H1 (cell line): ENCODE data around the gene SAMD4A. TPM values are rescaled to one million over a fixed set of nuclear protein-coding genes. Genes with fewer than 3 reads are reported as not detected.

Source experiments
- CTCF ChIA-PET: fragments of 300-600 bp; sonication (Branson Sonifier 250); formaldehyde crosslinking; loops from one replicate; lab custom pipeline; 2021; ENCODE audit not compliant: partially characterized antibody; lab: Charles Lee
- POLR2A ChIA-PET: fragments of 300-600 bp; sonication (Branson Sonifier 250); formaldehyde crosslinking; loops from one replicate; lab custom pipeline; 2021; ENCODE audit warnings: inconsistent platforms; ENCODE audit not compliant: partially characterized antibody; lab: Charles Lee
- DNase-seq, 2 experiments: peaks; one replicate each; pipeline versions ENCODE4 v3.0.0 to v3.0.0-alpha.2; 2010 to 2022; ENCODE audit warnings: low spot score in 2 of 2, low read depth in 1 of 2, mixed read lengths in 1 of 2
- FAIRE-seq: peaks from 2 replicates; lab custom pipeline; 2011; peaks lifted over from hg19 to GRCh38; lab: Jason Lieb, UNC
- H2AFZ ChIP-seq: 2 replicates; pipeline ENCODE4 v1.8.1; 2012; ENCODE audit warnings: low read length, inconsistent platforms
- H2AK5ac ChIP-seq: 2 replicates; pipeline ENCODE4 v1.6.1; 2013; ENCODE audit warnings: low read depth, low read length
- H2BK120ac ChIP-seq: replicated peaks from 2 replicates; pipeline ENCODE3; 2013; ENCODE audit warnings: low read depth, low read length, inconsistent platforms
- H2BK12ac ChIP-seq: 2 replicates; pipeline ENCODE4 v1.6.1; 2013; ENCODE audit warnings: low read depth, low read length
- H2BK15ac ChIP-seq: 2 replicates; pipeline ENCODE4 v1.6.1; 2013; ENCODE audit warnings: low read length
- H2BK20ac ChIP-seq: 2 replicates; pipeline ENCODE4 v1.6.1; 2013; ENCODE audit warnings: low read length
- H2BK5ac ChIP-seq: 2 replicates; pipeline ENCODE4 v1.6.1; 2013; ENCODE audit warnings: low read depth, low read length
- H3K14ac ChIP-seq: 2 replicates; pipeline ENCODE4 v1.6.1; 2013; ENCODE audit warnings: inconsistent platforms; ENCODE audit not compliant: insufficient read length
- H3K18ac ChIP-seq: 2 replicates; pipeline ENCODE4 v1.6.1; 2013; ENCODE audit warnings: low read length; ENCODE audit errors: extremely low read depth
- H3K23ac ChIP-seq: 2 replicates; pipeline ENCODE4 v1.6.1; 2013; ENCODE audit warnings: inconsistent platforms; ENCODE audit not compliant: insufficient read length
- H3K23me2 ChIP-seq: 2 replicates; pipeline ENCODE4 v1.6.1; 2013; ENCODE audit warnings: low read depth, low read length
- H3K27ac ChIP-seq: 2 replicates; pipeline ENCODE4 v1.6.1; 2011; ENCODE audit warnings: low read depth, low read length, inconsistent platforms
- H3K27me3 ChIP-seq, 4 experiments: replicated peaks in 1 of 4; 1 replicate in 1 of 4; 2 replicates in 3 of 4; pipeline versions ENCODE4 v1.6.1 to v1.8.1; 2011 to 2013; ENCODE audit warnings: low read length in 3 of 4, mild to moderate bottlenecking in 3 of 4, inconsistent platforms in 2 of 4, mixed read lengths in 2 of 4, moderate library complexity in 1 of 4; ENCODE audit not compliant: control insufficient read depth in 3 of 4, insufficient read depth in 3 of 4; ENCODE audit errors: extremely low read depth in 1 of 4
- H3K36me3 ChIP-seq, 4 experiments: 2 replicates each; pipeline versions ENCODE4 v1.6.1 to v1.8.1; 2011 to 2013; ENCODE audit warnings: mild to moderate bottlenecking in 4 of 4, low read length in 3 of 4, moderate library complexity in 2 of 4, control low read depth in 1 of 4, inconsistent platforms in 1 of 4; ENCODE audit not compliant: insufficient read depth in 4 of 4, control insufficient read depth in 2 of 4
- H3K4ac ChIP-seq: replicated peaks from 2 replicates; pipeline ENCODE3; 2013; ENCODE audit warnings: low read length, low read depth, mixed read lengths, inconsistent platforms; ENCODE audit not compliant: insufficient read length
- H3K4me1 ChIP-seq, 4 experiments: replicated peaks in 1 of 4; 1 replicate in 1 of 4; 2 replicates in 3 of 4; pipeline versions ENCODE4 v1.6.1 to v1.8.1; 2011 to 2013; ENCODE audit warnings: low read length in 3 of 4, inconsistent platforms in 2 of 4, mixed read lengths in 1 of 4; ENCODE audit not compliant: insufficient read depth in 4 of 4, control insufficient read depth in 3 of 4
- H3K4me2 ChIP-seq, 2 experiments: 2 replicates each; pipeline versions ENCODE4 v1.6.1 to v1.8.1; 2011 to 2013; ENCODE audit warnings: low read depth in 2 of 2, low read length in 2 of 2, control low read depth in 1 of 2, inconsistent platforms in 1 of 2, mild to moderate bottlenecking in 1 of 2; ENCODE audit not compliant: insufficient read depth in 1 of 2
- H3K4me3 ChIP-seq, 4 experiments: fragments of 200-600, 300-600 bp in 1 of 4; sonication (generic), shearing (Covaris generic), sonication (Bioruptor Twin) in 1 of 4; 2 replicates each; pipeline versions ENCODE4 v1.5.1 to v1.8.1; 2011 to 2016; ENCODE audit warnings: low read length in 4 of 4, low read depth in 3 of 4, control low read depth in 2 of 4, inconsistent platforms in 2 of 4, mild to moderate bottlenecking in 2 of 4, mixed read lengths in 1 of 4, moderate library complexity in 1 of 4; ENCODE audit not compliant: insufficient read depth in 2 of 4; ENCODE audit errors: extremely low read depth in 1 of 4
- H3K56ac ChIP-seq: replicated peaks from 2 replicates; pipeline ENCODE3; 2013; ENCODE audit warnings: low read depth, mild to moderate bottlenecking, mixed read lengths, low read length, inconsistent platforms; ENCODE audit not compliant: insufficient read length
- H3K79me1 ChIP-seq: 2 replicates; pipeline ENCODE4 v1.6.1; 2013; ENCODE audit warnings: low read depth, low read length, control low read depth
- H3K79me2 ChIP-seq, 2 experiments: 2 replicates each; pipeline versions ENCODE4 v1.6.1 to v1.8.1; 2012 to 2013; ENCODE audit warnings: low read length in 2 of 2, mild to moderate bottlenecking in 2 of 2, inconsistent platforms in 1 of 2; ENCODE audit not compliant: insufficient read depth in 2 of 2, control insufficient read depth in 1 of 2
- H3K9ac ChIP-seq, 4 experiments: replicated peaks in 1 of 4; 1 replicate in 1 of 4; 2 replicates in 3 of 4; pipeline versions ENCODE4 v1.6.1 to v1.8.1; 2011 to 2013; ENCODE audit warnings: low read depth in 3 of 4, low read length in 3 of 4, control low read depth in 2 of 4, mild to moderate bottlenecking in 2 of 4, moderate library complexity in 2 of 4, inconsistent platforms in 1 of 4; ENCODE audit errors: extremely low read depth in 1 of 4
- H3K9me3 ChIP-seq, 2 experiments: 2 replicates each; pipeline versions ENCODE4 v1.6.1 to v1.8.1; 2012 to 2013; ENCODE audit warnings: mild to moderate bottlenecking in 2 of 2, moderate library complexity in 2 of 2, control low read depth in 1 of 2, inconsistent platforms in 1 of 2, low read depth in 1 of 2, low read length in 1 of 2, mixed read lengths in 1 of 2; ENCODE audit not compliant: insufficient read depth in 2 of 2
- H4K20me1 ChIP-seq, 2 experiments: replicated peaks in 1 of 2; 2 replicates each; pipeline versions ENCODE3 to v1.8.1; 2011 to 2013; ENCODE audit warnings: inconsistent platforms in 2 of 2, low read length in 2 of 2, mild to moderate bottlenecking in 1 of 2; ENCODE audit not compliant: insufficient read depth in 2 of 2, control insufficient read depth in 1 of 2
- H4K5ac ChIP-seq: 2 replicates; pipeline ENCODE4 v1.6.1; 2013; ENCODE audit warnings: low read length, low read depth, mixed read lengths, inconsistent platforms; ENCODE audit not compliant: insufficient read length
- H4K8ac ChIP-seq: 2 replicates; pipeline ENCODE4 v1.8.0; 2013; ENCODE audit warnings: mild to moderate bottlenecking, moderate library complexity, low read length, inconsistent platforms; ENCODE audit not compliant: insufficient read depth; ENCODE audit errors: extremely low read depth
- H4K91ac ChIP-seq: replicated peaks from 2 replicates; pipeline ENCODE3; 2013; ENCODE audit warnings: low read length, mixed read lengths, inconsistent platforms; ENCODE audit not compliant: insufficient read length
- CBX8 ChIP-seq: fragments of 300-800, 300-1000 bp; sonication (generic); IDR thresholded peaks from 2 replicates; pipeline ENCODE4 v1.7.1; 2016; ENCODE audit warnings: low read depth, low read length, borderline replicate concordance
- POLR2AphosphoS5 ChIP-seq: IDR thresholded peaks from 2 replicates; pipeline ENCODE4 v1.6.1; 2011; ENCODE audit warnings: low read depth, low read length
- SIRT6 ChIP-seq: IDR thresholded peaks from one replicate; pipeline ENCODE4 v1.7.1; 2012; ENCODE audit warnings: low read length, inconsistent platforms
- TAF1 ChIP-seq: IDR thresholded peaks from 2 replicates; pipeline ENCODE4 v1.6.1; 2011; ENCODE audit warnings: mild to moderate bottlenecking, low read depth, low read length
- WGBS, 2 experiments: shearing (Covaris generic) in 1 of 2; methylation state at CpG; one replicate each; pipeline versions ENCODE4 v1.1.6 to v1.1.7; 2013 to 2015; ENCODE audit warnings: low lambda C conversion rate in 2 of 2, mixed read lengths in 2 of 2, inconsistent platforms in 1 of 2, low coverage in 1 of 2, missing lambda C conversion rate in 1 of 2; ENCODE audit not compliant: insufficient replicate concordance in 2 of 2, insufficient coverage in 1 of 2, insufficient read length in 1 of 2; ENCODE audit errors: extremely low coverage in 1 of 2, missing lambda C conversion rate in 1 of 2; 5-methylcytosine and 5-hydroxymethylcytosine counted together
- polyA plus RNA-seq, 7 experiments: library from polyadenylated mRNA; depleted of rRNA in 3 of 7; stranded (reverse) in 5 of 7; unstranded in 2 of 7; fragments of >200 nt in 5 of 7; fragments of 200-250 nt in 2 of 7; gene quantifications; 1 replicate in 5 of 7; 2 replicates in 1 of 7; 4 replicates in 1 of 7; pipeline versions ENCODE4 v1.2.1 to v1.2.3, GENCODE V29; 2011 to 2013; ENCODE audit warnings: missing spikeins in 2 of 7, mixed read lengths in 2 of 7
- total RNA-seq: library from RNA; stranded (reverse); fragmentation: NEBNext Ultra II Directional; extraction: Animal tissue kit (Norgen Biotek cat#: 25700); gene quantifications from 2 replicates; pipeline ENCODE4 v1.2.1, GENCODE V29; 2021

The SAMD4A gene
- total and polyA plus RNA-seq, 2 of the 8 experiments (the other 6 are each of a cell fraction or from before 2014, with no cell fraction given), result 2.4 to 12.3 TPM

GRCh38 chr14:54535646-54536045 lies 31.3 kb upstream of the SAMD4A start:
- ChIA-PET CTCF (interaction anchor here (1.1 kb wide), 1 partner anchor 279 kb away, joined by 3 read pairs; no protein-coding TSS in a partner anchor), POLR2A (interaction anchor here (0.6 kb wide), 1 partner anchor 45 kb away, joined by 3 read pairs; no protein-coding TSS in a partner anchor)
- Histone ChIP-seq H3K14ac (no peak overlapping the region), H2BK5ac (no peak overlapping the region), H3K4me1 (peaks cover 0 to 3% (median 0%) of the 10 kb centered on the region in 4 experiments; a peak in 1 of 7 replicates), H3K4me3 (no peak overlapping the region), H3K4ac (no peak overlapping the region), H2AK5ac (no peak overlapping the region), H3K23ac (no peak overlapping the region), H4K8ac (no peak overlapping the region), H4K91ac (no peak overlapping the region), H4K5ac (no peak overlapping the region), H3K9ac (no peak overlapping the region), H2BK20ac (no peak overlapping the region), H3K27me3 (no peaks in the 10 kb centered on the region), H3K79me1 (no peaks in the 10 kb centered on the region), H2AFZ (no peak overlapping the region), H2BK15ac (no peak overlapping the region), H3K56ac (no peak overlapping the region), H2BK120ac (no peak overlapping the region), H4K20me1 (peaks cover 0 to 1% of the 10 kb centered on the region in 2 experiments), H3K23me2 (no peaks in the 10 kb centered on the region), H3K4me2 (peak overlapping the region in 1 of 2 experiments; percentile 12; a peak in 1 of 4 replicates), H3K9me3 (no peaks in the 10 kb centered on the region), H3K36me3 (peaks cover 0 to 16% (median 5%) of the 10 kb centered on the region in 4 experiments; a peak in 4 of 8 replicates), H2BK12ac (no peak overlapping the region), H3K18ac (no peak overlapping the region), H3K27ac (no peak overlapping the region), H3K79me2 (no peaks in the 10 kb centered on the region)
- FAIRE-seq (no peak), DNase-seq (no peak)
- WGBS, 2 experiments, result 48% methylated on average over 2 of the region's 2 CpGs; no CpG with 5 or more reads in 1 of the 2 experiments
- TF ChIP-seq POLR2AphosphoS5, result no peak
- no peak for TF ChIP-seq SIRT6
- TF ChIP-seq CBX8, result no peak
- TF ChIP-seq TAF1, result no peak
